H9 (cell line): ENCODE measurements around the gene MDFIC. TPM values are rescaled to one million over a fixed set of nuclear protein-coding genes. Genes with fewer than 3 reads are reported as not detected.

Source experiments
- DNase-seq: peaks from one replicate; pipeline ENCODE4 v3.0.0-alpha.2; 2017
- H2AFZ ChIP-seq: one replicate; pipeline ENCODE4 v1.6.1; 2013; ENCODE audit warnings: mild to moderate bottlenecking, low read length, control low read depth, moderate library complexity
- H2AK5ac ChIP-seq: 2 replicates; pipeline ENCODE4 v1.6.1; 2013; ENCODE audit warnings: low read length, control low read depth, mixed read lengths; ENCODE audit not compliant: insufficient read length
- H2BK120ac ChIP-seq: one replicate; pipeline ENCODE4 v1.6.1; 2013; ENCODE audit warnings: low read depth, mild to moderate bottlenecking, low read length, control low read depth, inconsistent platforms; ENCODE audit not compliant: poor library complexity, severe bottlenecking
- H2BK12ac ChIP-seq: 2 replicates; pipeline ENCODE4 v1.6.1; 2013; ENCODE audit warnings: low read length, control low read depth, mixed read lengths, low read depth; ENCODE audit not compliant: insufficient read length
- H2BK15ac ChIP-seq: 2 replicates; pipeline ENCODE4 v1.6.1; 2013; ENCODE audit warnings: low read depth, low read length, control low read depth
- H2BK20ac ChIP-seq: one replicate; pipeline ENCODE4 v1.6.1; 2013; ENCODE audit warnings: low read depth, mild to moderate bottlenecking, low read length, control low read depth, inconsistent platforms; ENCODE audit not compliant: poor library complexity, severe bottlenecking
- H2BK5ac ChIP-seq: 2 replicates; pipeline ENCODE4 v1.6.1; 2013; ENCODE audit warnings: low read length, control low read depth, mixed read lengths; ENCODE audit not compliant: insufficient read length
- H3K14ac ChIP-seq: 2 replicates; pipeline ENCODE4 v1.6.1; 2013; ENCODE audit warnings: low read length, control low read depth; ENCODE audit not compliant: insufficient read depth
- H3K18ac ChIP-seq: 2 replicates; pipeline ENCODE4 v1.6.1; 2013; ENCODE audit warnings: low read depth, mild to moderate bottlenecking, mixed read lengths, low read length, control low read depth; ENCODE audit not compliant: insufficient read length
- H3K23ac ChIP-seq: 2 replicates; pipeline ENCODE4 v1.6.1; 2013; ENCODE audit warnings: low read length, control low read depth, mixed read lengths, low read depth; ENCODE audit not compliant: insufficient read length
- H3K23me2 ChIP-seq: 2 replicates; pipeline ENCODE4 v1.6.1; 2013; ENCODE audit warnings: low read depth, mild to moderate bottlenecking, mixed read lengths, low read length, control low read depth; ENCODE audit not compliant: insufficient read length, poor library complexity, severe bottlenecking
- H3K27ac ChIP-seq: 2 replicates; pipeline ENCODE4 v1.5.1; 2013; ENCODE audit warnings: low read length, control low read depth, mixed read lengths, low read depth; ENCODE audit not compliant: insufficient read length
- H3K27me3 ChIP-seq: 2 replicates; pipeline ENCODE4 v1.6.1; 2013; ENCODE audit warnings: low read length, control low read depth, inconsistent platforms; ENCODE audit not compliant: insufficient read depth
- H3K4ac ChIP-seq: 2 replicates; pipeline ENCODE4 v1.6.1; 2013; ENCODE audit warnings: low read depth, mild to moderate bottlenecking, control low read depth, inconsistent platforms, low read length, moderate library complexity
- H3K4me1 ChIP-seq: 2 replicates; pipeline ENCODE4 v1.6.1; 2013; ENCODE audit warnings: low read length, control low read depth, inconsistent platforms; ENCODE audit not compliant: insufficient read depth
- H3K4me2 ChIP-seq: 2 replicates; pipeline ENCODE4 v1.6.1; 2013; ENCODE audit warnings: low read length, control low read depth, mixed read lengths; ENCODE audit not compliant: insufficient read length, insufficient read depth
- H3K56ac ChIP-seq: 2 replicates; pipeline ENCODE4 v1.6.1; 2013; ENCODE audit warnings: low read depth, mild to moderate bottlenecking, mixed read lengths, low read length, control low read depth; ENCODE audit not compliant: insufficient read length
- H3K79me1 ChIP-seq: 2 replicates; pipeline ENCODE4 v1.6.1; 2013; ENCODE audit warnings: low read depth, mild to moderate bottlenecking, moderate library complexity, low read length, control low read depth, inconsistent platforms; ENCODE audit not compliant: insufficient read depth, poor library complexity, severe bottlenecking
- H3K79me2 ChIP-seq: 2 replicates; pipeline ENCODE4 v1.6.1; 2013; ENCODE audit warnings: low read length, control low read depth, inconsistent platforms; ENCODE audit not compliant: insufficient read depth
- H3K9ac ChIP-seq: 2 replicates; pipeline ENCODE4 v1.6.1; 2013; ENCODE audit warnings: low read length, control low read depth, mixed read lengths; ENCODE audit not compliant: insufficient read length; ENCODE audit errors: extremely low read depth
- H3K9me3 ChIP-seq: one replicate; pipeline ENCODE4 v1.6.1; 2013; ENCODE audit warnings: low read depth, low read length, inconsistent platforms; ENCODE audit not compliant: control insufficient read depth
- H3T11ph ChIP-seq: one replicate; pipeline ENCODE4 v1.6.1; 2013; ENCODE audit warnings: mild to moderate bottlenecking, low read length, control low read depth, inconsistent platforms
- H4K20me1 ChIP-seq: one replicate; pipeline ENCODE4 v1.6.1; 2013; ENCODE audit not compliant: control insufficient read depth, insufficient read length, insufficient read depth
- H4K5ac ChIP-seq: 2 replicates; pipeline ENCODE4 v1.6.1; 2013; ENCODE audit warnings: low read depth, mild to moderate bottlenecking, mixed read lengths, low read length, control low read depth; ENCODE audit not compliant: insufficient read length
- H4K8ac ChIP-seq: replicated peaks from 2 replicates; pipeline ENCODE4 v1.6.1; 2013; ENCODE audit warnings: low read length, control low read depth, mixed read lengths, low read depth; ENCODE audit not compliant: insufficient read length
- H4K91ac ChIP-seq: 2 replicates; pipeline ENCODE4 v1.6.1; 2013; ENCODE audit warnings: low read depth, mild to moderate bottlenecking, moderate library complexity, mixed read lengths, low read length, control low read depth; ENCODE audit not compliant: insufficient read length
- H3K27ac Mint-ChIP-seq, 3 experiments: 2 replicates in 2 of 3; 3 replicates in 1 of 3; pipeline ENCODE4 v1.8.0; 2020 to 2021; ENCODE audit warnings: mixed read lengths in 3 of 3, mild to moderate bottlenecking in 1 of 3, moderate library complexity in 1 of 3
- H3K27me3 Mint-ChIP-seq: 2 replicates; pipeline ENCODE4 v1.8.0; 2021; ENCODE audit warnings: low read depth, mild to moderate bottlenecking, moderate library complexity, mixed read lengths
- H3K36me3 Mint-ChIP-seq, 3 experiments: 2 replicates in 2 of 3; 3 replicates in 1 of 3; pipeline ENCODE4 v1.8.0; 2020 to 2021; ENCODE audit warnings: low read depth in 3 of 3, mixed read lengths in 3 of 3; ENCODE audit not compliant: insufficient read depth in 1 of 3
- H3K4me1 Mint-ChIP-seq, 2 experiments: 2 replicates each; pipeline ENCODE4 v1.8.0; 2020; ENCODE audit warnings: mixed read lengths in 2 of 2
- H3K4me3 Mint-ChIP-seq, 2 experiments: 2 replicates in 1 of 2; 3 replicates in 1 of 2; pipeline ENCODE4 v1.8.0; 2020 to 2021; ENCODE audit warnings: mild to moderate bottlenecking in 2 of 2, mixed read lengths in 2 of 2, moderate library complexity in 1 of 2
- H3K9me3 Mint-ChIP-seq, 2 experiments: 2 replicates in 1 of 2; 3 replicates in 1 of 2; pipeline ENCODE4 v1.8.0; 2020; ENCODE audit warnings: mild to moderate bottlenecking in 2 of 2, mixed read lengths in 2 of 2, moderate library complexity in 1 of 2
- CTCF ChIP-seq: fragments of 200-600 bp; sonication (generic); conservative IDR thresholded peaks from 3 replicates; pipeline ENCODE4 v1.8.0; 2021; ENCODE audit warnings: antibody characterized with exemption, mild to moderate bottlenecking
- WGBS: extraction: QIAGEN DNeasy Blood & Tissue Kit; methylation state at CpG from one replicate; pipeline ENCODE4 v1.1.7; 2013; ENCODE audit warnings: missing lambda C conversion rate, low lambda C conversion rate, mixed read lengths; ENCODE audit not compliant: insufficient read length; ENCODE audit errors: extremely low coverage; 5-methylcytosine and 5-hydroxymethylcytosine counted together
- total RNA-seq: library from RNA; stranded (reverse); gene quantifications from 2 replicates; pipeline ENCODE4 v1.2.1, GENCODE V29; 2021

The MDFIC gene
- total RNA-seq, 1 experiment from 2014 or later, result 2.0 TPM

GRCh38 chr7:115033917-115034459 lies 112.1 kb downstream of the MDFIC start:
- Histone ChIP-seq H3K9me3 (no peaks in the 10 kb centered on the region), H3K23me2 (no peaks in the 10 kb centered on the region), H3K56ac (no peak overlapping the region), H2AFZ (no peak overlapping the region), H2AK5ac (no peak overlapping the region), H3T11ph (no peak overlapping the region), H3K79me1 (no peaks in the 10 kb centered on the region), H3K9ac (no peak overlapping the region), H2BK5ac (no peak overlapping the region), H4K91ac (no peak overlapping the region), H3K27me3 (no peaks in the 10 kb centered on the region), H2BK12ac (no peak overlapping the region), H3K14ac (no peak overlapping the region), H2BK120ac (no peak overlapping the region), H3K23ac (no peak overlapping the region), H2BK20ac (no peak overlapping the region), H3K4me2 (no peak overlapping the region), H3K27ac (no peak overlapping the region), H4K8ac (no peak overlapping the region), H3K4me1 (no peaks in the 10 kb centered on the region; the same call in 1 of the 2 replicates), H4K5ac (no peak overlapping the region), H3K18ac (no peak overlapping the region), H3K79me2 (no peaks in the 10 kb centered on the region), H2BK15ac (no peak overlapping the region), H3K4ac (no peak overlapping the region), H4K20me1 (no peaks in the 10 kb centered on the region)
- Mint-ChIP-seq H3K4me3 (no peak overlapping the region), H3K36me3 (no peaks in the 10 kb centered on the region), H3K27ac (no peak overlapping the region), H3K27me3 (no peaks in the 10 kb centered on the region), H3K9me3 (no peaks in the 10 kb centered on the region), H3K4me1 (peaks cover 4 to 10% of the 10 kb centered on the region in 2 experiments; a peak in 3 of 4 replicates)
- DNase-seq, result no peak
- no CpG with 5 or more reads among the region's 1 CpG for WGBS
- TF ChIP-seq CTCF, result no peak
